ENCODE results near the gene EFNA4. TPM values are rescaled to one million over a fixed set of nuclear protein-coding genes. Genes with fewer than 3 reads are reported as not detected.

EFNA4 gene
- polyA plus RNA-seq, 1 experiment: 10.1 TPM

- no peak for TF ChIP-seq CTCF (IDR thresholded peaks at IDR 0.05; ENCODE audit: low read depth, low read length)
- POLR2A ChIA-PET: no interaction called here
- H3K9me3 ChIP-seq (ENCODE audit: control insufficient read depth, insufficient read depth, low read length): no peaks in the 10 kb centered on the region
- no peak overlapping the region for H3K4me3 ChIP-seq (ENCODE audit: low read depth, low read length)
- H3K27ac ChIP-seq (ENCODE audit: low read depth, low read length): no peak overlapping the region
- DNase-seq (ENCODE audit: low read depth, low spot score): no peak
- CTCF ChIA-PET: interaction anchor here (0.7 to 1.7 kb wide), 3 partner anchors 8 to 15 kb away, joined by 3 to 7 read pairs (median 3); no protein-coding TSS in a partner anchor
- H3K27me3 ChIP-seq (ENCODE audit: control insufficient read depth, insufficient read depth, low read length): peaks cover 40% of the 10 kb centered on the region
Observed at GRCh38 chr1:155032886-155033285, 30.7 kb upstream of the EFNA4 start.

- H3K27me3 ChIP-seq (ENCODE audit: control insufficient read depth, insufficient read depth, low read length): peaks cover 41% of the 10 kb centered on the region
- no peaks in the 10 kb centered on the region for H3K9me3 ChIP-seq (ENCODE audit: control insufficient read depth, insufficient read depth, low read length)
- no peak for TF ChIP-seq CTCF (IDR thresholded peaks at IDR 0.05; ENCODE audit: low read depth, low read length)
- ChIA-PET CTCF (interaction anchor here (1.7 kb wide), 1 partner anchor 16 kb away, joined by 7 read pairs; no protein-coding TSS in a partner anchor), POLR2A (no interaction called here)
- H3K27ac ChIP-seq (ENCODE audit: low read depth, low read length): no peak within 1 kb of the TSS
- no peak within 1 kb of the TSS for H3K4me3 ChIP-seq (ENCODE audit: low read depth, low read length)
- DNase-seq (ENCODE audit: low read depth, low spot score): no peak
Observed at GRCh38 chr1:155033524-155033923, 30.0 kb upstream of the EFNA4 start, which contains the start of the genes DCST1 and DCST2. TSS of gene DCST1 (plus strand) at chr1:155033824. CDS start at chr1:155034037, 213 bp downstream. TSS of gene DCST2 (minus strand) at chr1:155033781. CDS start at chr1:155033701, 80 bp downstream.

GRCh38 chr1:155034318-155035208 lies 29.0 kb upstream of the EFNA4 start:
- H3K27me3 ChIP-seq (ENCODE audit: control insufficient read depth, insufficient read depth, low read length): peaks cover 46% of the 10 kb centered on the region
- H3K4me3 ChIP-seq (ENCODE audit: low read depth, low read length): no peak overlapping the region
- DNase-seq (ENCODE audit: low read depth, low spot score): no peak
- TF ChIP-seq CTCF (IDR thresholded peaks at IDR 0.05; ENCODE audit: low read depth, low read length): no peak
- H3K9me3 ChIP-seq (ENCODE audit: control insufficient read depth, insufficient read depth, low read length): no peaks in the 10 kb centered on the region
- ChIA-PET CTCF (interaction anchor here (0.8 to 1.3 kb wide), 2 partner anchors 9 to 17 kb away, joined by 3 to 7 read pairs; no protein-coding TSS in a partner anchor), POLR2A (no interaction called here)
- H3K27ac ChIP-seq (ENCODE audit: low read depth, low read length): no peak overlapping the region

GRCh38 chr1:155035936-155036335 lies 27.6 kb upstream of the EFNA4 start:
- no peak for TF ChIP-seq CTCF (IDR thresholded peaks at IDR 0.05; ENCODE audit: low read depth, low read length)
- ChIA-PET POLR2A (no interaction called here), CTCF (interaction anchor here (1.3 kb wide), 1 partner anchor 8 kb away, joined by 7 read pairs; no protein-coding TSS in a partner anchor)
- H3K4me3 ChIP-seq (ENCODE audit: low read depth, low read length): no peak overlapping the region
- no peak overlapping the region for H3K27ac ChIP-seq (ENCODE audit: low read depth, low read length)
- H3K9me3 ChIP-seq (ENCODE audit: control insufficient read depth, insufficient read depth, low read length): no peaks in the 10 kb centered on the region
- DNase-seq (ENCODE audit: low read depth, low spot score): no peak
- peaks cover 39% of the 10 kb centered on the region for H3K27me3 ChIP-seq (ENCODE audit: control insufficient read depth, insufficient read depth, low read length)

- no peak for TF ChIP-seq CTCF (IDR thresholded peaks at IDR 0.05; ENCODE audit: low read depth, low read length)
- H3K4me3 ChIP-seq (ENCODE audit: low read depth, low read length): no peak overlapping the region
- no peak overlapping the region for H3K27ac ChIP-seq (ENCODE audit: low read depth, low read length)
- H3K27me3 ChIP-seq (ENCODE audit: control insufficient read depth, insufficient read depth, low read length): peaks cover 40% of the 10 kb centered on the region
- H3K9me3 ChIP-seq (ENCODE audit: control insufficient read depth, insufficient read depth, low read length): no peaks in the 10 kb centered on the region
- POLR2A ChIA-PET: interaction anchor here (0.7 kb wide), 1 partner anchor 1453 kb away, joined by 11 read pairs; no protein-coding TSS in a partner anchor
- CTCF ChIA-PET: interaction anchor here (1.6 kb wide), 1 partner anchor 14 kb away, joined by 7 read pairs; the partner anchor contains the start of gene ADAM15
- no peak for DNase-seq (ENCODE audit: low read depth, low spot score)
Observed at GRCh38 chr1:155037043-155037442, 26.5 kb upstream of the EFNA4 start.
